Activated effector memory CD4-positive, alpha-beta T cell treated with Interleukin-2 at 50 U/mL for 16 hours (primary cell): Measurements from ENCODE around the gene CCDC136.

Experiments used
- DNase-seq: peaks from one replicate; pipeline ENCODE4 v3.0.0-alpha.2; 2020

The CCDC136 gene

GRCh38 chr7:128865996-128866877 is 74.5 kb downstream of the CCDC136 start:
- no peak for DNase-seq

GRCh38 chr7:128867241-128867640 is 75.5 kb downstream of the CCDC136 start:
- no peak for DNase-seq

GRCh38 chr7:128867842-128868623 is 76.3 kb downstream of the CCDC136 start:
- no peak for DNase-seq

- no peak for DNase-seq
Observed at GRCh38 chr7:128868624-128869137, 76.9 kb downstream of the CCDC136 start.

- DNase-seq, result peak; percentile 38
Observed at GRCh38 chr7:128869138-128869943, 77.6 kb downstream of the CCDC136 start.

GRCh38 chr7:128869944-128870285 is 78.1 kb downstream of the CCDC136 start:
- peak; percentile 8 for DNase-seq

- DNase-seq, result no peak
Observed at GRCh38 chr7:128871050-128871449, 79.3 kb downstream of the CCDC136 start.
